HepG2 (cell line): Measurements from ENCODE around the gene SYCE1L. TPM values are rescaled to one million over a fixed set of nuclear protein-coding genes. Genes with fewer than 3 reads are reported as not detected.

ENCODE experiments used
- ATF7 ChIP-seq, 2 experiments: fragments of 450-650 bp in 1 of 2; sonication (generic) in 1 of 2; formaldehyde crosslinking in 1 of 2; IDR thresholded peaks; 2 replicates each; pipeline versions ENCODE4 v1.4.0 to v1.6.1; 2016 to 2020; ENCODE audit warnings: antibody characterized with exemption in 1 of 2, mild to moderate bottlenecking in 1 of 2, missing genetic modification reagents in 1 of 2
- CEBPG ChIP-seq: IDR thresholded peaks from 2 replicates; pipeline ENCODE4 v1.6.1; 2016
- SIX4 ChIP-seq: sonication (generic); formaldehyde crosslinking; IDR thresholded peaks from 2 replicates; pipeline ENCODE4 v1.4.0; 2020; ENCODE audit warnings: missing genetic modification reagents
- TCF7L2 ChIP-seq: IDR thresholded peaks from 2 replicates; pipeline ENCODE4 v1.6.1; 2011; ENCODE audit warnings: mild to moderate bottlenecking, low read depth, low read length, moderate library complexity
- ZNF329 ChIP-seq: sonication (generic); formaldehyde crosslinking; IDR thresholded peaks from 2 replicates; pipeline ENCODE4 v1.9.0; 2021; ENCODE audit warnings: low read depth, mild to moderate bottlenecking, missing genetic modification reagents
- ZNF546 ChIP-seq: sonication (generic); formaldehyde crosslinking; conservative IDR thresholded peaks from 2 replicates; pipeline ENCODE4 v1.8.1; 2023; ENCODE audit warnings: mild to moderate bottlenecking, missing genetic modification reagents
- ZNF75D ChIP-seq: sonication (generic); formaldehyde crosslinking; IDR thresholded peaks from 2 replicates; pipeline ENCODE4 v1.8.1; 2023; ENCODE audit warnings: missing genetic modification reagents, mild to moderate bottlenecking, borderline replicate concordance
- polyA plus RNA-seq, 8 experiments: library from polyadenylated mRNA; depleted of rRNA in 3 of 8; stranded (reverse) in 7 of 8; unstranded in 1 of 8; fragments of >200 nt; fragmentation: Illumina TruSeq in 4 of 8; extraction: Trizol in 4 of 8; gene quantifications; 2 replicates each; pipeline versions ENCODE4 v1.2.1 to v1.2.3, GENCODE V29; 2011 to 2016; ENCODE audit warnings: low read depth in 4 of 8, missing spikeins in 1 of 8, mixed read lengths in 1 of 8; ENCODE audit not compliant: insufficient read depth in 1 of 8
- total RNA-seq, 5 experiments: library from RNA; depleted of rRNA; stranded (reverse); fragments of >200 nt; fragmentation: Illumina TruSeq; extraction: Trizol; gene quantifications; 2 replicates each; pipeline ENCODE4 v1.2.3, GENCODE V29; 2016; ENCODE audit warnings: low read depth in 1 of 5
- TF ChIP-seq, protein P1 (sequence below): sonication (generic); formaldehyde crosslinking; IDR thresholded peaks from 2 replicates; pipeline ENCODE4 v1.5.1; 2020; ENCODE audit warnings: mild to moderate bottlenecking, missing genetic modification reagents, borderline replicate concordance
- TF ChIP-seq, protein P2 (sequence below): sonication (generic); formaldehyde crosslinking; IDR thresholded peaks from 2 replicates; pipeline ENCODE4 v1.8.1; 2023; ENCODE audit warnings: mild to moderate bottlenecking, missing genetic modification reagents
- TF ChIP-seq, protein P3 (sequence below): sonication (generic); formaldehyde crosslinking; IDR thresholded peaks from 2 replicates; pipeline ENCODE4 v1.4.0; 2020; ENCODE audit warnings: missing genetic modification reagents, mild to moderate bottlenecking, borderline replicate concordance

The SYCE1L gene
- total and polyA plus RNA-seq, 2 of the 13 experiments (the other 11 are each of a cell fraction or from before 2014, with no cell fraction given): 0.22 TPM; not detected in 1

DNA sequence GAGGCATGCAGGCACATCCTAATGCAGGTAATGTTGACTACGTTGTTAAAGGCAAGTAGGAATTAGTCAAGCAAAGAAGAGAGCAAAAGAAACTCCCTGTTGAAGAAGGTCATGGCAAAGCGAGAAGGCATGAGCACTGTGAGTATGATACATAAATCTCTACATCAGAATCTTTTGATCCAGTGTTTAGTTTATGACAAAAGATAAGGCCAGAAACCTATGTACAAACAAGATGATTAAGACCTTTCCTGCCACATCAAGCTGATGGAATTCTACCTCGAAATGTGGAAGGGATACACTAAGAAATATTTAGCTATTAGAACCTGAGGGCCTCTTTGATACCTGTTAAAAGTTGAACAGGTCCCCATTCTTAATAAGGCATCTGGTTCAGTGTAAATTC is 20.2 kb downstream of the SYCE1L start (continued):
- TF ChIP-seq ATF7 (IDR thresholded peaks at IDR 0.05) (no peak), ATF7 (CRISPR knock-in tag; IDR thresholded peaks at IDR 0.05) (no peak), TCF7L2 (no peak), CEBPG (CRISPR knock-in tag) (no peak), ZNF75D (CRISPR knock-in tag) (no peak), SIX4 (CRISPR knock-in tag) (no peak), ZNF329 (no peak), ZNF546 (CRISPR knock-in tag) (no peak)
- TF ChIP-seq, protein P1, sequence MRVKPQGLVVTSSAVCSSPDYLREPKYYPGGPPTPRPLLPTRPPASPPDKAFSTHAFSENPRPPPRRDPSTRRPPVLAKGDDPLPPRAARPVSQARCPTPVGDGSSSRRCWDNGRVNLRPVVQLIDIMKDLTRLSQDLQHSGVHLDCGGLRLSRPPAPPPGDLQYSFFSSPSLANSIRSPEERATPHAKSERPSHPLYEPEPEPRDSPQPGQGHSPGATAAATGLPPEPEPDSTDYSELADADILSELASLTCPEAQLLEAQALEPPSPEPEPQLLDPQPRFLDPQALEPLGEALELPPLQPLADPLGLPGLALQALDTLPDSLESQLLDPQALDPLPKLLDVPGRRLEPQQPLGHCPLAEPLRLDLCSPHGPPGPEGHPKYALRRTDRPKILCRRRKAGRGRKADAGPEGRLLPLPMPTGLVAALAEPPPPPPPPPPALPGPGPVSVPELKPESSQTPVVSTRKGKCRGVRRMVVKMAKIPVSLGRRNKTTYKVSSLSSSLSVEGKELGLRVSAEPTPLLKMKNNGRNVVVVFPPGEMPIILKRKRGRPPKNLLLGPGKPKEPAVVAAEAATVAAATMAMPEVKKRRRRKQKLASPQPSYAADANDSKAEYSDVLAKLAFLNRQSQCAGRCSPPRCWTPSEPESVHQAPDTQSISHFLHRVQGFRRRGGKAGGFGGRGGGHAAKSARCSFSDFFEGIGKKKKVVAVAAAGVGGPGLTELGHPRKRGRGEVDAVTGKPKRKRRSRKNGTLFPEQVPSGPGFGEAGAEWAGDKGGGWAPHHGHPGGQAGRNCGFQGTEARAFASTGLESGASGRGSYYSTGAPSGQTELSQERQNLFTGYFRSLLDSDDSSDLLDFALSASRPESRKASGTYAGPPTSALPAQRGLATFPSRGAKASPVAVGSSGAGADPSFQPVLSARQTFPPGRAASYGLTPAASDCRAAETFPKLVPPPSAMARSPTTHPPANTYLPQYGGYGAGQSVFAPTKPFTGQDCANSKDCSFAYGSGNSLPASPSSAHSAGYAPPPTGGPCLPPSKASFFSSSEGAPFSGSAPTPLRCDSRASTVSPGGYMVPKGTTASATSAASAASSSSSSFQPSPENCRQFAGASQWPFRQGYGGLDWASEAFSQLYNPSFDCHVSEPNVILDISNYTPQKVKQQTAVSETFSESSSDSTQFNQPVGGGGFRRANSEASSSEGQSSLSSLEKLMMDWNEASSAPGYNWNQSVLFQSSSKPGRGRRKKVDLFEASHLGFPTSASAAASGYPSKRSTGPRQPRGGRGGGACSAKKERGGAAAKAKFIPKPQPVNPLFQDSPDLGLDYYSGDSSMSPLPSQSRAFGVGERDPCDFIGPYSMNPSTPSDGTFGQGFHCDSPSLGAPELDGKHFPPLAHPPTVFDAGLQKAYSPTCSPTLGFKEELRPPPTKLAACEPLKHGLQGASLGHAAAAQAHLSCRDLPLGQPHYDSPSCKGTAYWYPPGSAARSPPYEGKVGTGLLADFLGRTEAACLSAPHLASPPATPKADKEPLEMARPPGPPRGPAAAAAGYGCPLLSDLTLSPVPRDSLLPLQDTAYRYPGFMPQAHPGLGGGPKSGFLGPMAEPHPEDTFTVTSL (CRISPR knock-in tag): no peak
- TF ChIP-seq, protein P2, sequence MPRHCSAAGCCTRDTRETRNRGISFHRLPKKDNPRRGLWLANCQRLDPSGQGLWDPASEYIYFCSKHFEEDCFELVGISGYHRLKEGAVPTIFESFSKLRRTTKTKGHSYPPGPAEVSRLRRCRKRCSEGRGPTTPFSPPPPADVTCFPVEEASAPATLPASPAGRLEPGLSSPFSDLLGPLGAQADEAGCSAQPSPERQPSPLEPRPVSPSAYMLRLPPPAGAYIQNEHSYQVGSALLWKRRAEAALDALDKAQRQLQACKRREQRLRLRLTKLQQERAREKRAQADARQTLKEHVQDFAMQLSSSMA (CRISPR knock-in tag): no peak
- TF ChIP-seq, protein P3, sequence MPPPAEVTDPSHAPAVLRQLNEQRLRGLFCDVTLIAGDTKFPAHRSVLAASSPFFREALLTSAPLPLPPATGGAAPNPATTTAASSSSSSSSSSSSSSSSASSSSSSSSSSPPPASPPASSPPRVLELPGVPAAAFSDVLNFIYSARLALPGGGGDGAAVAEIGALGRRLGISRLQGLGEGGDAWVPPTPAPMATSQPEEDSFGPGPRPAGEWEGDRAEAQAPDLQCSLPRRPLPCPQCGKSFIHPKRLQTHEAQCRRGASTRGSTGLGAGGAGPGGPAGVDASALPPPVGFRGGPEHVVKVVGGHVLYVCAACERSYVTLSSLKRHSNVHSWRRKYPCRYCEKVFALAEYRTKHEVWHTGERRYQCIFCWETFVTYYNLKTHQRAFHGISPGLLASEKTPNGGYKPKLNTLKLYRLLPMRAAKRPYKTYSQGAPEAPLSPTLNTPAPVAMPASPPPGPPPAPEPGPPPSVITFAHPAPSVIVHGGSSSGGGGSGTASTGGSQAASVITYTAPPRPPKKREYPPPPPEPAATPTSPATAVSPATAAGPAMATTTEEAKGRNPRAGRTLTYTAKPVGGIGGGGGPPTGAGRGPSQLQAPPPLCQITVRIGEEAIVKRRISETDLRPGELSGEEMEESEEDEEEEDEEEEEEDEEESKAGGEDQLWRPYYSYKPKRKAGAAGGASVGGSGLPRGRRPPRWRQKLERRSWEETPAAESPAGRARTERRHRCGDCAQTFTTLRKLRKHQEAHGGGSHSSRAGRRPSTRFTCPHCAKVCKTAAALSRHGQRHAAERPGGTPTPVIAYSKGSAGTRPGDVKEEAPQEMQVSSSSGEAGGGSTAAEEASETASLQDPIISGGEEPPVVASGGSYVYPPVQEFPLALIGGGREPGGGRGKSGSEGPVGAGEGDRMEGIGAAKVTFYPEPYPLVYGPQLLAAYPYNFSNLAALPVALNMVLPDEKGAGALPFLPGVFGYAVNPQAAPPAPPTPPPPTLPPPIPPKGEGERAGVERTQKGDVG (CRISPR knock-in tag): no peak
